ENCODE measurements around the gene BAX. TPM values are rescaled to one million over a fixed set of nuclear protein-coding genes. Genes with fewer than 3 reads are reported as not detected.
A peak's percentile ranks its signal among the peaks of the same experiment; 100 is the strongest.

BAX gene
- polyA plus RNA-seq, 2 of the 4 experiments (the other 2 are of a cell fraction): 134 to 299 TPM

DNA sequence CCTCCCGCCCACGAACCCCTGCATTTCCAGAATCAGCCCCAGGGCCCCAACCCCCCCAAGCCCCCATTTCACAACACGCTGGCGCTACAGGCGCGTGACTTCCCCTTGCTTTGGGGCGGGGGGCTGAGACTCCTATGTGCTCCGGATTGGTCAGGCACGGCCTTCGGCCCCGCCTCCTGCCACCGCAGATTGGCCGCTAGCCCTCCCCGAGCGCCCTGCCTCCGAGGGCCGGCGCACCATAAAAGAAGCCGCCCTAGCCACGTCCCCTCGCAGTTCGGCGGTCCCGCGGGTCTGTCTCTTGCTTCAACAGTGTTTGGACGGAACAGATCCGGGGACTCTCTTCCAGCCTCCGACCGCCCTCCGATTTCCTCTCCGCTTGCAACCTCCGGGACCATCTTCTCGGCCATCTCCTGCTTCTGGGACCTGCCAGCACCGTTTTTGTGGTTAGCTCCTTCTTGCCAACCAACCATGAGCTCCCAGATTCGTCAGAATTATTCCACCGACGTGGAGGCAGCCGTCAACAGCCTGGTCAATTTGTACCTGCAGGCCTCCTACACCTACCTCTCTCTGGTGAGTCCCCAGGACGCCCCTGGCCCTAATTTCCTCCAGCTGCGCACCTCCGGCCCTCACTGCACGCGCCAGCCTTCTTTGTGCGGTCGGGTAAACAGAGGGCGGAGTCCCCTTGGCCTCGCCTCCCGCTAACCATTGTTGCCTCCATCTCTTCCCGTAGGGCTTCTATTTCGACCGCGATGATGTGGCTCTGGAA, 10.5 kb downstream of the BAX start, which contains the start of gene FTL (continued):
- TF ChIP-seq, protein P1, sequence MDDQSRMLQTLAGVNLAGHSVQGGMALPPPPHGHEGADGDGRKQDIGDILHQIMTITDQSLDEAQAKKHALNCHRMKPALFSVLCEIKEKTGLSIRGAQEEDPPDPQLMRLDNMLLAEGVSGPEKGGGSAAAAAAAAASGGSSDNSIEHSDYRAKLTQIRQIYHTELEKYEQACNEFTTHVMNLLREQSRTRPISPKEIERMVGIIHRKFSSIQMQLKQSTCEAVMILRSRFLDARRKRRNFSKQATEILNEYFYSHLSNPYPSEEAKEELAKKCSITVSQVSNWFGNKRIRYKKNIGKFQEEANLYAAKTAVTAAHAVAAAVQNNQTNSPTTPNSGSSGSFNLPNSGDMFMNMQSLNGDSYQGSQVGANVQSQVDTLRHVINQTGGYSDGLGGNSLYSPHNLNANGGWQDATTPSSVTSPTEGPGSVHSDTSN (IDR thresholded peaks at IDR 0.05): peak; percentile 92
- TF ChIP-seq, protein P2, sequence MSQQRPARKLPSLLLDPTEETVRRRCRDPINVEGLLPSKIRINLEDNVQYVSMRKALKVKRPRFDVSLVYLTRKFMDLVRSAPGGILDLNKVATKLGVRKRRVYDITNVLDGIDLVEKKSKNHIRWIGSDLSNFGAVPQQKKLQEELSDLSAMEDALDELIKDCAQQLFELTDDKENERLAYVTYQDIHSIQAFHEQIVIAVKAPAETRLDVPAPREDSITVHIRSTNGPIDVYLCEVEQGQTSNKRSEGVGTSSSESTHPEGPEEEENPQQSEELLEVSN (IDR thresholded peaks at IDR 0.05; ENCODE audit: borderline replicate concordance, low read depth): peak; percentile 60; the same call in 1 of the 2 replicates
- TF ChIP-seq, protein P3, sequence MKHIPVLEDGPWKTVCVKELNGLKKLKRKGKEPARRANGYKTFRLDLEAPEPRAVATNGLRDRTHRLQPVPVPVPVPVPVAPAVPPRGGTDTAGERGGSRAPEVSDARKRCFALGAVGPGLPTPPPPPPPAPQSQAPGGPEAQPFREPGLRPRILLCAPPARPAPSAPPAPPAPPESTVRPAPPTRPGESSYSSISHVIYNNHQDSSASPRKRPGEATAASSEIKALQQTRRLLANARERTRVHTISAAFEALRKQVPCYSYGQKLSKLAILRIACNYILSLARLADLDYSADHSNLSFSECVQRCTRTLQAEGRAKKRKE (CRISPR knock-in tag; IDR thresholded peaks at IDR 0.05; ENCODE audit: low read depth): no peak
- TF ChIP-seq NR3C1 (IDR thresholded peaks at IDR 0.05) (no peak), HOXA7 (CRISPR knock-in tag; IDR thresholded peaks at IDR 0.05) (no peak), NPAS2 (CRISPR knock-in tag; IDR thresholded peaks at IDR 0.05; ENCODE audit: borderline replicate concordance) (no peak), JUNB (IDR thresholded peaks at IDR 0.05) (no peak), POLR2A (IDR thresholded peaks at IDR 0.05; ENCODE audit: low read length) (peak; percentile 99), HOXB5 (CRISPR knock-in tag; IDR thresholded peaks at IDR 0.05) (no peak), CBX2 (IDR thresholded peaks at IDR 0.05; ENCODE audit: borderline replicate concordance, low read depth) (no peak), EHMT2 (IDR thresholded peaks at IDR 0.05; ENCODE audit: low read depth) (no peak), GATA3 (IDR thresholded peaks at IDR 0.05; ENCODE audit: borderline replicate concordance) (peak; percentile 60; the same call in 1 of the 2 replicates), ZNF302 (CRISPR knock-in tag; IDR thresholded peaks at IDR 0.05) (no peak), EP300 (IDR thresholded peaks at IDR 0.05) (peak in 1 of 2 experiments; percentile 58; a peak in 1 of 5 replicates), ZSCAN20 (CRISPR knock-in tag; IDR thresholded peaks at IDR 0.05) (no peak), MYC (IDR thresholded peaks at IDR 0.05; ENCODE audit: borderline replicate concordance, low read length) (no peak), CBX8 (IDR thresholded peaks at IDR 0.05) (no peak)
- TF ChIP-seq, protein P4, sequence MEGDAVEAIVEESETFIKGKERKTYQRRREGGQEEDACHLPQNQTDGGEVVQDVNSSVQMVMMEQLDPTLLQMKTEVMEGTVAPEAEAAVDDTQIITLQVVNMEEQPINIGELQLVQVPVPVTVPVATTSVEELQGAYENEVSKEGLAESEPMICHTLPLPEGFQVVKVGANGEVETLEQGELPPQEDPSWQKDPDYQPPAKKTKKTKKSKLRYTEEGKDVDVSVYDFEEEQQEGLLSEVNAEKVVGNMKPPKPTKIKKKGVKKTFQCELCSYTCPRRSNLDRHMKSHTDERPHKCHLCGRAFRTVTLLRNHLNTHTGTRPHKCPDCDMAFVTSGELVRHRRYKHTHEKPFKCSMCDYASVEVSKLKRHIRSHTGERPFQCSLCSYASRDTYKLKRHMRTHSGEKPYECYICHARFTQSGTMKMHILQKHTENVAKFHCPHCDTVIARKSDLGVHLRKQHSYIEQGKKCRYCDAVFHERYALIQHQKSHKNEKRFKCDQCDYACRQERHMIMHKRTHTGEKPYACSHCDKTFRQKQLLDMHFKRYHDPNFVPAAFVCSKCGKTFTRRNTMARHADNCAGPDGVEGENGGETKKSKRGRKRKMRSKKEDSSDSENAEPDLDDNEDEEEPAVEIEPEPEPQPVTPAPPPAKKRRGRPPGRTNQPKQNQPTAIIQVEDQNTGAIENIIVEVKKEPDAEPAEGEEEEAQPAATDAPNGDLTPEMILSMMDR (IDR thresholded peaks at IDR 0.05): no peak
- TF ChIP-seq, protein P5, sequence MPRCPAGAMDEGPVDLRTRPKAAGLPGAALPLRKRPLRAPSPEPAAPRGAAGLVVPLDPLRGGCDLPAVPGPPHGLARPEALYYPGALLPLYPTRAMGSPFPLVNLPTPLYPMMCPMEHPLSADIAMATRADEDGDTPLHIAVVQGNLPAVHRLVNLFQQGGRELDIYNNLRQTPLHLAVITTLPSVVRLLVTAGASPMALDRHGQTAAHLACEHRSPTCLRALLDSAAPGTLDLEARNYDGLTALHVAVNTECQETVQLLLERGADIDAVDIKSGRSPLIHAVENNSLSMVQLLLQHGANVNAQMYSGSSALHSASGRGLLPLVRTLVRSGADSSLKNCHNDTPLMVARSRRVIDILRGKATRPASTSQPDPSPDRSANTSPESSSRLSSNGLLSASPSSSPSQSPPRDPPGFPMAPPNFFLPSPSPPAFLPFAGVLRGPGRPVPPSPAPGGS (IDR thresholded peaks at IDR 0.05): peak; percentile 100
- TF ChIP-seq, protein P6, sequence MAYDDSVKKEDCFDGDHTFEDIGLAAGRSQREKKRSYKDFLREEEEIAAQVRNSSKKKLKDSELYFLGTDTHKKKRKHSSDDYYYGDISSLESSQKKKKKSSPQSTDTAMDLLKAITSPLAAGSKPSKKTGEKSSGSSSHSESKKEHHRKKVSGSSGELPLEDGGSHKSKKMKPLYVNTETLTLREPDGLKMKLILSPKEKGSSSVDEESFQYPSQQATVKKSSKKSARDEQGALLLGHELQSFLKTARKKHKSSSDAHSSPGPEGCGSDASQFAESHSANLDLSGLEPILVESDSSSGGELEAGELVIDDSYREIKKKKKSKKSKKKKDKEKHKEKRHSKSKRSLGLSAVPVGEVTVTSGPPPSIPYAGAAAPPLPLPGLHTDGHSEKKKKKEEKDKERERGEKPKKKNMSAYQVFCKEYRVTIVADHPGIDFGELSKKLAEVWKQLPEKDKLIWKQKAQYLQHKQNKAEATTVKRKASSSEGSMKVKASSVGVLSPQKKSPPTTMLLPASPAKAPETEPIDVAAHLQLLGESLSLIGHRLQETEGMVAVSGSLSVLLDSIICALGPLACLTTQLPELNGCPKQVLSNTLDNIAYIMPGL (CRISPR knock-in tag; IDR thresholded peaks at IDR 0.05; ENCODE audit: borderline replicate concordance): no peak
- TF ChIP-seq, protein P7, sequence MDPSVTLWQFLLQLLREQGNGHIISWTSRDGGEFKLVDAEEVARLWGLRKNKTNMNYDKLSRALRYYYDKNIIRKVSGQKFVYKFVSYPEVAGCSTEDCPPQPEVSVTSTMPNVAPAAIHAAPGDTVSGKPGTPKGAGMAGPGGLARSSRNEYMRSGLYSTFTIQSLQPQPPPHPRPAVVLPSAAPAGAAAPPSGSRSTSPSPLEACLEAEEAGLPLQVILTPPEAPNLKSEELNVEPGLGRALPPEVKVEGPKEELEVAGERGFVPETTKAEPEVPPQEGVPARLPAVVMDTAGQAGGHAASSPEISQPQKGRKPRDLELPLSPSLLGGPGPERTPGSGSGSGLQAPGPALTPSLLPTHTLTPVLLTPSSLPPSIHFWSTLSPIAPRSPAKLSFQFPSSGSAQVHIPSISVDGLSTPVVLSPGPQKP (IDR thresholded peaks at IDR 0.05; ENCODE audit: low read depth, low read length): no peak
